Heart left ventricle (tissue), 16 donors: ENCODE data around the gene BCL7C. TPM values are rescaled to one million over a fixed set of nuclear protein-coding genes. Genes with fewer than 3 reads are reported as not detected.
A peak's percentile ranks its signal among the peaks of the same experiment; 100 is the strongest.

Experiments used
- ATAC-seq, 4 donors: fragments of 200-7000 bp; cut with Tn5 transposase; one replicate each; pipeline ENCODE4 v1.9.1; 2020 to 2022; ENCODE audit warnings: moderate library complexity in 4 of 4, mild to moderate bottlenecking in 3 of 4, moderate number of reproducible peaks in 1 of 4
- DNase-seq, 5 donors: peaks; one replicate each; pipeline ENCODE4 v3.0.0-alpha.2; 2020
- H3K27ac ChIP-seq, 12 donors: fragments of 200-600 bp; sonication (generic) in 4 of 12; one replicate each; pipeline versions ENCODE4 v1.5.0 to v1.8.0; 2016 to 2022; ENCODE audit warnings: mild to moderate bottlenecking in 2 of 12
- H3K27me3 ChIP-seq, 9 donors: fragments of 200-600 bp; sonication (generic) in 2 of 9; one replicate each; pipeline versions ENCODE4 v1.5.1 to v1.8.0; 2016 to 2022; ENCODE audit warnings: mild to moderate bottlenecking in 3 of 9
- H3K36me3 ChIP-seq, 9 donors: fragments of 200-600 bp; sonication (generic) in 2 of 9; one replicate each; pipeline versions ENCODE4 v1.5.0 to v1.8.0; 2018 to 2022; ENCODE audit warnings: mild to moderate bottlenecking in 2 of 9
- H3K4me1 ChIP-seq, 12 donors: fragments of 200-600 bp; sonication (generic) in 4 of 12; one replicate each; pipeline versions ENCODE4 v1.5.0 to v1.8.0; 2016 to 2022; ENCODE audit warnings: mild to moderate bottlenecking in 3 of 12
- H3K4me3 ChIP-seq, 12 donors: fragments of 200-600 bp; sonication (generic) in 4 of 12; one replicate each; pipeline versions ENCODE4 v1.5.0 to v1.8.0; 2017 to 2022; ENCODE audit warnings: mild to moderate bottlenecking in 9 of 12, moderate library complexity in 4 of 12
- H3K9me3 ChIP-seq, 12 donors: fragments of 200-600 bp; sonication (generic) in 4 of 12; one replicate each; pipeline versions ENCODE4 v1.5.0 to v1.8.0; 2016 to 2022; ENCODE audit warnings: mild to moderate bottlenecking in 1 of 12
- POLR2A ChIP-seq, 2 donors: fragments of 450-650 bp; IDR thresholded peaks; one replicate each; pipeline ENCODE4 v1.6.1; 2017; ENCODE audit warnings: antibody characterized with exemption in 2 of 2, mild to moderate bottlenecking in 2 of 2, moderate library complexity in 2 of 2
- WGBS, 4 donors: extraction: QIAGEN DNeasy Blood & Tissue Kit in 2 of 4; methylation state at CpG; one replicate each; pipeline versions ENCODE4 v1.1.5 to v1.1.7; 2013 to 2018; 5-methylcytosine and 5-hydroxymethylcytosine counted together
- intact Hi-C, 10 donors: fragments of 100-400 bp; cut with DNase I; formaldehyde crosslinking; loops; one replicate each; pipeline versions ENCODE4 v1.11.1 to v1.14.2; 2022
- polyA plus RNA-seq, 2 donors: library from polyadenylated mRNA; stranded (reverse); fragments of 200-250 nt; gene quantifications; one replicate each; pipeline ENCODE4 v1.2.3, GENCODE V29; 2013
- total RNA-seq, 9 donors: library from RNA; depleted of rRNA in 2 of 9; stranded (reverse); fragments of >200 nt in 2 of 9; fragmentation: NEBNext Ultra II Directional in 3 of 9; extraction: Animal tissue kit (Norgen Biotek cat#: 25700) in 3 of 9; gene quantifications; one replicate each; pipeline versions ENCODE4 v1.1.0 to v1.2.4, GENCODE V29; 2016 to 2023
- TF ChIP-seq, protein P1 (sequence below), 12 donors: fragments of 200-600 bp; sonication (generic) in 4 of 12; IDR thresholded peaks; one replicate each; pipeline versions ENCODE4 v1.5.0 to v1.8.0; 2018 to 2022; ENCODE audit warnings: antibody characterized with exemption in 12 of 12, mild to moderate bottlenecking in 5 of 12
- donor health status: ischemic (EF 13 %, LVEDD 7.1; RV severe dilation, severe dysfunction).
- donor health status: healthy with polysubstance abuse.
- donor health status: DM: no; HTN: yes; CAD: no.
- donor health status: DM: no; HTN: no; CAD: no.
- donor health status: ischemic (EF 25% LVEDD 6.9; RV normal size, moderate dysfunction).
- donor health status: ischemic (EF 25% LVEDD 5.7; RV mildly dilated, moderate dysfunction).
- donor health status: healthy.
- donor health status: DM: yes; HTN: yes; CAD: no.
- donor health status: ischemic (EF 35%, LVEDD 5.7; RV mildly dilated, moderate dysfunction).
- donor health status: nonischemic (EF 11% LVEDD 7.7; RV severe dilation, severe dysfunction).
- donor health status: DM: yes; HTN: yes; CAD: no.
- donor health status: PGD.
- donor health status: ischemic (EF 29% LVEDD 5.4; RV normal size, mild dysfunction).
- donor health status: nonischemic (EF 23%, LVEDD 6.1; RV moderate dilation, normal function).

BCL7C gene
- total and polyA plus RNA-seq, 11 donors, result 23.1 to 43.4 (median 28.7) TPM

DNA sequence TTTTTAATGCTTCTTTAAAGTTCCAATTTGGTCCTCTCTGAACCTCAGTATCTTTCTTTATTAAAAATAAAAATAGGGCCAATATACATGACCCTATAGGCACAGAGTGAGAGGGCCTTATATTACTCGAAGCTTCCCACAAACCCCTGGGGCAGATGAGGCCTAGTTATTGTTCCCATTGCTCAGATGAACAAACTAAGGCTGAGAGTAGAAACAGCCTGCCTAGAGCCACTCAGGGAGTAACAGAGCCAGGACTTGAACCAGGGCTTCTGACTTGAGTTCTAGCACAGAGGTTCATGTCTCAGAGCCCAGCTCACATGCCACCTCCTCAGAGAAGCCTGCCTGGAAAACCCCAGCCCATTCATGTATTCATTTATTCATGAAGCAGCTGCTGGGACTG is 7.7 kb downstream of the BCL7C start:
- H3K36me3 ChIP-seq, result peaks cover 0 to 73% (median 62%) of the 10 kb centered on the region in 9 donors

DNA sequence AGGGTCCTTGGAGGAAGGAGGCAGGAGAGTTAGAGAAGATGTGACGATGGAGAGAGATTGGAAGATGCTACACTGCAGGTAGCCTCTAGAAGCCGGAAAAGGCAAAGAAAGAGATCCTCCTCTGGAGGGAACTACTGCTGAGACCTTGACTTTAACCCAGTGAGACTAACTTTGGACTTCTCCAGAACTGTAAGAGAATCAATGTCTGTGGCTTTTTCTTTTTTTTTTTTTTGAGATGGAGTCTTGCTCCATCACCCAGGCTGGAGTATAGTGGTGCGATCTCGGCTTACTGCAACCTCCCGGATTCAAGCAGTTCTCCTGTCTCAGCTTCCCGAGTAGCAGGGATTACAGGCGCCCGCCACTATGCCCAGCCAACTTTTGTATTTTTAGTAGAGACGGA is 8.7 kb downstream of the BCL7C start:
- Histone ChIP-seq H3K27me3 (no peaks in the 10 kb centered on the region), H3K9me3 (no peaks in the 10 kb centered on the region), H3K4me1 (peaks cover 0 to 26% (median 5%) of the 10 kb centered on the region in 12 donors), H3K27ac (no peak overlapping the region), H3K4me3 (no peak overlapping the region), H3K36me3 (peaks cover 0 to 71% (median 55%) of the 10 kb centered on the region in 9 donors)
- peak in 1 of 5 donors; percentile 15 for DNase-seq
- 88 to 91% (median 90%) methylated on average over 9 of the region's 9 CpGs for WGBS, 4 donors
- ATAC-seq, result no peak
- intact Hi-C loops, result no loop called here
- TF ChIP-seq POLR2A (IDR thresholded peaks at IDR 0.05), result no peak
- TF ChIP-seq, protein P1, sequence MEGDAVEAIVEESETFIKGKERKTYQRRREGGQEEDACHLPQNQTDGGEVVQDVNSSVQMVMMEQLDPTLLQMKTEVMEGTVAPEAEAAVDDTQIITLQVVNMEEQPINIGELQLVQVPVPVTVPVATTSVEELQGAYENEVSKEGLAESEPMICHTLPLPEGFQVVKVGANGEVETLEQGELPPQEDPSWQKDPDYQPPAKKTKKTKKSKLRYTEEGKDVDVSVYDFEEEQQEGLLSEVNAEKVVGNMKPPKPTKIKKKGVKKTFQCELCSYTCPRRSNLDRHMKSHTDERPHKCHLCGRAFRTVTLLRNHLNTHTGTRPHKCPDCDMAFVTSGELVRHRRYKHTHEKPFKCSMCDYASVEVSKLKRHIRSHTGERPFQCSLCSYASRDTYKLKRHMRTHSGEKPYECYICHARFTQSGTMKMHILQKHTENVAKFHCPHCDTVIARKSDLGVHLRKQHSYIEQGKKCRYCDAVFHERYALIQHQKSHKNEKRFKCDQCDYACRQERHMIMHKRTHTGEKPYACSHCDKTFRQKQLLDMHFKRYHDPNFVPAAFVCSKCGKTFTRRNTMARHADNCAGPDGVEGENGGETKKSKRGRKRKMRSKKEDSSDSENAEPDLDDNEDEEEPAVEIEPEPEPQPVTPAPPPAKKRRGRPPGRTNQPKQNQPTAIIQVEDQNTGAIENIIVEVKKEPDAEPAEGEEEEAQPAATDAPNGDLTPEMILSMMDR (IDR thresholded peaks at IDR 0.05), result no peak

More for the DNA sequence above, 7.7 kb downstream of the BCL7C start:
- DNase-seq, result peak in 1 of 5 donors; percentile 2
- Histone ChIP-seq H3K9me3 (no peaks in the 10 kb centered on the region), H3K27me3 (no peaks in the 10 kb centered on the region), H3K4me3 (no peak overlapping the region), H3K4me1 (peaks cover 0 to 21% (median 5%) of the 10 kb centered on the region in 12 donors), H3K27ac (no peak overlapping the region)
- WGBS, 4 donors, result 89 to 100% (median 96%) methylated on average over 1 of the region's 1 CpG
- intact Hi-C loops, result no loop called here
- TF ChIP-seq POLR2A (IDR thresholded peaks at IDR 0.05), result no peak
- TF ChIP-seq, protein P1 (IDR thresholded peaks at IDR 0.05), result no peak
- ATAC-seq, result no peak

GRCh38 chr16:30884760-30885159 is 9.1 kb downstream of the BCL7C start:
- ATAC-seq, result no peak
- H3K27ac ChIP-seq, result no peak overlapping the region

DNA sequence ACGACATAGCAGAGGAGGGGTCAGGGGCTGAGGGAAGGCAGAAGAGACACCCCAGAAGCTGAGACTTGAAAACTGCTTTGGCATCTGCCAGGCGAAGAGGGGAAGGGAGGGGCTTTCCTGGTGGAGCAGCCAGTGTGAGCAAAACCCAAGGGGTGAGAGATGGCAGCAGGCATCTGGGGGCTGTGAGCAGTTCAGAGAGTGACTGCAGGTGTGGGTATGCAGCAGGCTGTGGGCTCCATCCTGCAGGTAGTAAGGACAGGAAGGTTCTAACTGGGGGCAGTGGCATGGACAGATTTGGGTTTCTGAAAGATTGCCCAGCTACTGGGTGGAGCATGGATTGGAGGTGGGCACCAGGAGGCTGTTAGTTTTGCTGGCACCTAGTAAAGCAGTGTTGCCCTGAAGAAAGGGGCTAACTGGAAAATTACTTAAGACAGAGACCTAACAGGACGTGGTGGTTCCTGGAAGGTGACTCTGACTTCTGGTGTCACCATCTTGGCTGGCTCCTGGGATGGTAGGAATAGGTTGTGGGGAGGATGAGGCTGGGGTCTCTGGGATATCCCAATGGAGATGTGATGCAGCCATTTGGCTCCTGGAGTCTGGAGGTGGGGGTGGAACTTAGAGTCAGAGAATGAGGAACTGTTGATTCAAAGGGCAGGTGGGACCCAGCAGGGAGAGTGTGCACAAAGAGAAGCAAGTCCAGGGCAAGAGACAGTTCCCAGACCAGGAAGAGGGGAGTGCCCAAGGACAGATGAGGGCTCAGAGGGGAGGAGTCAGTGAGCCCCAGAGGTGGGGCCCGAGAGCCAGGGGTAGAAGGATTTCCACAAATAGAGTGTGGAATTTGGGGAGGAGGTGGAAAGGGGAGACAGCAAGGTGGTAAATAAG is 11.2 kb downstream of the BCL7C start:
- intact Hi-C loops, result no loop called here
- Histone ChIP-seq H3K36me3 (peaks cover 0 to 65% (median 44%) of the 10 kb centered on the region in 9 donors), H3K27me3 (no peaks in the 10 kb centered on the region), H3K27ac (peak overlapping the region in 5 of 12 donors; percentile 6 to 78 (median 73)), H3K4me1 (peaks cover 0 to 26% (median 5%) of the 10 kb centered on the region in 12 donors), H3K4me3 (no peak overlapping the region), H3K9me3 (no peaks in the 10 kb centered on the region)
- peak in 1 of 4 donors; percentile 27 for ATAC-seq
- TF ChIP-seq, protein P1 (IDR thresholded peaks at IDR 0.05), result no peak
- no peak for TF ChIP-seq POLR2A (IDR thresholded peaks at IDR 0.05)
- WGBS, 4 donors, result 49 to 59% (median 58%) methylated on average over 4 of the region's 4 CpGs
- peak in 1 of 5 donors; percentile 11 for DNase-seq

More at GRCh38 chr16:30884760-30885159, 9.1 kb downstream of the BCL7C start:
- Histone ChIP-seq H3K36me3 (peaks cover 0 to 71% (median 53%) of the 10 kb centered on the region in 9 donors), H3K4me3 (no peak overlapping the region), H3K9me3 (no peaks in the 10 kb centered on the region), H3K27me3 (no peaks in the 10 kb centered on the region), H3K4me1 (peaks cover 0 to 26% (median 5%) of the 10 kb centered on the region in 12 donors)
- TF ChIP-seq, protein P1 (IDR thresholded peaks at IDR 0.05), result no peak
- no peak for TF ChIP-seq POLR2A (IDR thresholded peaks at IDR 0.05)
- no peak for DNase-seq
- 88 to 90% (median 89%) methylated on average over 3 of the region's 3 CpGs for WGBS, 4 donors
- intact Hi-C loops, result no loop called here
